DMS114 treated with DMSO at 0.1 percent for 48 hours (cell line): ENCODE data around the gene ZMIZ1.

Experiments
- DNase-seq: peaks from one replicate; lab custom pipeline; 2025; ENCODE audit not compliant: unreplicated experiment; lab: John Stamatoyannopoulos, UW

ZMIZ1 gene

DNA sequence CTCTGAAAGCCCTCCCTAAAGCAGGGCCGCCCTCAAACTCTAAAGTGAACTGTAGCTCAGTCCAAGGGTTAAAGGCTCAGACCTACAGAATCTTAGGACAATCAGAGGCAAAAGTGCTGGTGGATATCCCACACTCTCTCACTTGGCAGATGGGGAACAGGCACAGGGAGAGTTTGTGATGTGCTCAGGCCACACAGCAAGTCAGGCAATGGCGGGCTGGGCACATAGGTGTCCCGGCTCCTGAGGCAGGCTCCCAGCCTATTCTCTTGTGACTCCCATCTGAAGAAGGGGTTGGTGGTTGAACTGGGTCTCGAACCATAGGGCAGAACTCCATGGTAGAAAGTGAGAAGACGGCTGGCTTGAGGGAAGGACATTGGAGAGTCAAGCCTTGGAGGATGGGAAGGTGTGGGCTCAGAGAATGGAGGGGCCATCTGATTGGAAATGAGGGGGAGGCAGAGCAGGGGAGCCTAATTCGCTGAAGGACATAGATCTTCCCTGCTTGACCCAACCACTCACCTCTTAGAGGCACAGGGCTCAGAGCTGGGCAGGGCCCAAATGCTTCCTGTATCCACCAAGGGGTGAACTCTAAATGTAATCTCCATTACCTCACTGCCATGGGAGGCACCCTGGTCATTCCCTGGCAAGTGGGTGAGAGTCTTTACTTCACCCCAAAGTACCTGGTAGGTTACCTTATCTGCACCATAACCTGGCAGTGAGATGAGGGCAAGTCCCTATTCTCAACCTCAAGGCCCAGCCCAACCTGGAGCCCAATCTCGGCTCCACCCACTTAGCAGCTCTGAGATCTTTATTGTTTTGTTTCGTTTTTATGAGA, 4.9 kb upstream of the ZMIZ1 start:
- DNase-seq = no peak

DNA sequence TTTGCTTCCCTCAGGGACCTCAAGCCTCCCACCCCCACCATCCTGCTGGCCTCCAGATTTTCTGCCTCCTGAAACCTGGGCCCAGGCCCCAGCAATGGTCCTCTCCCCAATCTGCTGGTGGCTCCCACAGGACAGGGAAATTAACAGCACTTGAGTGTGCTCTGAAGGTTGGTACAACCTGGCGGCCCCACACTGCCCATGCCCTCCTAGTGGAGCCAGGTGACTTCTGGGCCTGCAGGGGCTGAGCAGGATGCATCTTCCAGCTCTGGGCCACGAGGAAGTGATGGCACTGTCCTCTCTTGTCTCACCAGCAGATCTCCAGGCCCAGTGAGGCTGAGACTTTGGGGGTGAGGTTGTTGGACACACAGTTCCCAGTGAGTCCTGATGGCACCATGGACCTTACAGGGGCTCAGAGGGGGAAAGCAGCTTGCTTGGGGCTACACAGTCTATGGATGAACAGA, 3.6 kb upstream of the ZMIZ1 start:
- no peak for DNase-seq

DNA sequence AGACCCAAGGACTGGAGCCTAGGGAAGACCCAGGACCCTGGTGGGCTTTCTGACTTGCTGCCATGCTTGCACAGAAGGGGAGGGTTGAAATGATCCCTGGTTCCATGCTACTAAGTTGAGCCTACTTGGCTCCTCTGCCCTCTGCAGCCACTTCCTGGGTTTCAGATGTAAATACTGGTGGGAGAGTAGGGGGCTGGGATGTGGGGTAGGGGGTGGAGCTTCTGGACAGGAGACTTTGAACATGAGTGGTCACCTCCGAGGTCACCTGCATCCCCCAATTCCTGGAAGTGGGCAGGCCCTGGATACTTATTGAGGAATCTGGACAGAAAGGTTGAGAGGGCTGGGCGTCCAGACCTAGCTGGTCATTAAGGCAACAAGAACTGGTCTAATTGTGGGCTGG, 2.9 kb upstream of the ZMIZ1 start:
- no peak for DNase-seq

DNA sequence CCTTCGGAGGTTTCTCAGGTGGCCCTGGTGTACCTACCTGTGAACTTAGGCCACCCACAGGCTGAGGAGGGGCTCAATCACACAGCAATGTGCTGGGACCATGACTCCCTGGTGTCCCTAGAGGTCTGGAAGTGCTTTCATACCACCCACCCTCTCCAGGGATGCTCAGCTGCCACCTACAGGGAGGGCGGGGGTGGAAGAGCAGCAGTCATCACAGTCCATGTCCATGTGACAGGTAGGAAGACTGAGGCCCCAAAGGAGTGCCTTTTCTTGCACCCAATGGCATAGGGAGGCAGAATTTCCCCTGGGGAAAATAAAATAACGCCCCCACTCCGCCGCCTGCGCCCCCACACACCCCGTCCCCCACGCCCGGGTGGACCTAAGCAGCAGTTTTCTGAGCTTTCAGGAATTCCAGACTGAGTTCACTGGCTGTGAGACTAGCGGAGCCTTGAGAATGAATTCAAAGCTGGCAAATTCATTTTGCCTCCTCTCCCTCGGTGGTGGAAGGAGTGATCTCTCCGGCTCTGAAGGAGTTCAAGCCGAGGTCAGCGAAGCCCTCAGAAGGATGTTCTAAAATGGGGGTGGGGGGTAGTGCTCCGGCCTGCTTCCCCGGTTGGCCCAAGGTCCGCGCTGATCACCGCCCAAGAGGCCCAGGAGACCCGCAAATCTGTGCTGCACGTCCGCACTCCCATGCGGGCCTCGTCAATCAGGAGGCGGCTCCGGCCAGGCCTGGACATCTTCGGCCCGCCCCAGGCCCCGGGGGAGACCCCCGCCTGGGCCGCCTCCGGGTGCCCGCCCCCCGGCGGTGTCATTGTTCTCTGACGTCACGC, 2.1 kb upstream of the ZMIZ1 start:
- peak; percentile 17 for DNase-seq

DNA sequence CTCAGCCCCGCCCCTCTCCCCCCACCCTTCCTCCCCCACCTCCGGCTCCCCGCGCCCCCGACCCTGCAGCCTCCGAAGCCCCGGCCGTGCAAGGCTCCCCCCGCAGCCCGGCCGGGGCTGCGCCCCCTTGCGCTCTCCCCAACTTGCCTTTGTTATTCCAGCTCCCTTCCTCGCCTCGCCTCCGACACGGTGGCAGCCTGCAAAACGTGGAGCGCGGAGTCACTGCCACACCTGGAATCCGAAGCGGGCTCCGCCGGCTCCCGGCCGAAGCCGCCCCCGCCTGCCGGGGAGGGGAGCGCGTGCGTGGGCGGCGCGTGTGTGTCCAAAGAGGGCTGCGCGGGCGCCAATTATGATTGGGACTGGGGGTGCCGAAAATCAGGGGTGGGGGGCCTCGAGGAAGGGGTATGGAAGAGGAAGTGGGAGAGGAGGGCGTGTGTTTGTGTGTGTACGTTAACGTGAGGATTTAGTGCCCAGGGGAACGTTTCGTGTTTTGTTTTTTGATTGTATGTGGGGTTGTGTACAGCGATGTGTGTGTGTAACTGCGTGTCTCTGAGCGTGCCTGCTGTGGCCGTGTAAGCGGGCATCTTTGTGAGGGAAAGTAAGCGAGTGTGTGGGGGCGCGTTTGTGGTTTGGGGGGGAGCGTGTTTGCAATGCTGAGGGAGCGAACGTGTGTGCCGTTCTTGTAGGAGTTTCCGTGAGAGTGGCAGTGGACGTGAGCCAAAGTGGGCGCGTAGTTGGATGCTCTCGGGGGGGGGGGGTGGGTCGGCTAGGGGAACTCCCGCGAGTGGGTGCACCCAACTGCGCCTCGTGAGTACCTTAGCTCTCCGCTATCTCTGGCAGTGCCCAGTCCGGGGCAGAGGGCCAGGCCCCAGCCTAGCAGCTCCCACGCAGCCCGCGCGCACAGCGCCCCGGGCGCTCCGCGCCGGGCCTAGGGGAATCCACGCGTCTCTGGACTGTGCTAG, 1.2 kb upstream of the ZMIZ1 start:
- peak; percentile 55 for DNase-seq

DNA sequence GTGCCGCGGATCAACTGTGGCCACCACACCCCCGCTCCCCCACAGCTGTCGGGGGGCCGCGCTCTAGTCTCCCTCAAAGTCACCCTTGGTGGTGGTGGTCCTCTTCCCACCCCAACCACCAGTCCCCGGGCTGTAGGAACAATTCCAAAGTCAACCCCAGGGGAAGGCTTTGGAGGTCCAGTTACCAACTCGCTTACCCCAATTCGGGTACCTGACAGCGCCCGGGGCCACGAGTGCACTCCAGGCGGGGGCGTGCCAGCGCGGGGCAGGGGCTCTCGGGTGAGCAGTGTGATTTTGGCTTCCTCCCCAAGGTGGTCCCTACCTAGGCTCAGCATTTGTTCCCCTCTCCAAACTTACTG, 584 bp upstream of the ZMIZ1 start:
- no peak for DNase-seq

GRCh38 chr10:79069325-79070080, 737 bp downstream of the ZMIZ1 start:
- DNase-seq = peak; percentile 28

GRCh38 chr10:79070081-79070605, 1.4 kb downstream of the ZMIZ1 start:
- no peak for DNase-seq

- no peak for DNase-seq
These were observed 2.0 kb downstream of the ZMIZ1 start for GRCh38 chr10:79070606-79071395.

DNA sequence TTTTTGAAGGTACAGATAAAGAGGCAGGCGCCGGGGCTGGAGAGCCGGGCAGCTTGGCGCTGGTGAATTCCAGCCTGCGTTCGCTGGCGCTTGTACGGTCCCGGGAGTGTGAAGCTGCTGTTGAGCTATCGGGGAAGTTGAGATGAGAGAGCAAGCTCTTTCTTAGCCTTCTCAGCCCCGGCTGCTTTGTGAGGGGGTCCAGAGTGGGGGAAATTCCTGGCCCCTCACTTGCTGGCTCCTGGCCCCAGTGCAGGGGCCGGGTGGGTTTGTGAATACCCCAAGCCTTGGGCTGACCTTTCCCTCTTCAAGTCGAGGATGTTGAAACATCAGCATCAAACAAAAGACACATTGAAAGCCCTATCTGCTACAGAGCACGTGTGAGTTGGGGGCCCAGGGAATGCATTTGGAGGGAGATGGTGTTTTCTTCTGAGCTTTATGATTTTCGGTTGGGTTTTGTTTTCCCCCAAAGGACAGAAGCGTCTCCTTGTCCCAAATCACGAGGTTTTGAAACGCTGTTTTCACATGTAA, 2.7 kb downstream of the ZMIZ1 start:
- no peak for DNase-seq

GRCh38 chr10:79072041-79072441, 3.3 kb downstream of the ZMIZ1 start:
- no peak for DNase-seq

DNA sequence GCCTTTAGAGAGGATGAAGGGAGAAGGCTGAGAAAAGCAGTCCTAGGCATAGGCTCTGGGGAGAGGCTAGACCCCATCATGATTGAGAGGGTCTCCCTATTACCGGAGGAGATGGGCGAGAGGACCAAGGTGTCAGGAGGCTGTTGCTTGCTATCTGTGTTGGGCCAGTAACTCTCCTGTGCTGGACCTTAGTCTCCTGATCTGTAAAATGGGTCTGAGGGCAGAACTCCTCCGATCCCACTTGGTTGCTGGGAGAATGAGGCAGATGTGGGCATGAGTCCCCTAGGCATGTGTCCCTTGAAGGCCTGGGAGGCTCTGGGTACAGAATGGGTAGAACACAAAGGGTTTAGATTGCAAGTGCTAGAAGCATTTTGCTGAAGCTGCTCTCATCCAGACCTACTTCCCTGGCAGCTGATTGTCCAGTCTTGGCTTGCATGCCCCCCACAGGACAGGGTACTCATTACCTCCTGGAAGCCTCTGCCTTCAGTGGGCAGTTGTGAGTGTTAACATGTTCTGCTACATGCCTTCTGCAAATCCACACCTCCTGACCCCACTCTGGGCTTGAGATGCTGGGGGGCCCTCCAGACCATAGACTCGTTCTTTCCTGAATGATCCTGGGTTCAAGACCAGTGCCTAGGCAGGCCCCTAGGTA, 4.4 kb downstream of the ZMIZ1 start:
- peak; percentile 4 for DNase-seq

DNA sequence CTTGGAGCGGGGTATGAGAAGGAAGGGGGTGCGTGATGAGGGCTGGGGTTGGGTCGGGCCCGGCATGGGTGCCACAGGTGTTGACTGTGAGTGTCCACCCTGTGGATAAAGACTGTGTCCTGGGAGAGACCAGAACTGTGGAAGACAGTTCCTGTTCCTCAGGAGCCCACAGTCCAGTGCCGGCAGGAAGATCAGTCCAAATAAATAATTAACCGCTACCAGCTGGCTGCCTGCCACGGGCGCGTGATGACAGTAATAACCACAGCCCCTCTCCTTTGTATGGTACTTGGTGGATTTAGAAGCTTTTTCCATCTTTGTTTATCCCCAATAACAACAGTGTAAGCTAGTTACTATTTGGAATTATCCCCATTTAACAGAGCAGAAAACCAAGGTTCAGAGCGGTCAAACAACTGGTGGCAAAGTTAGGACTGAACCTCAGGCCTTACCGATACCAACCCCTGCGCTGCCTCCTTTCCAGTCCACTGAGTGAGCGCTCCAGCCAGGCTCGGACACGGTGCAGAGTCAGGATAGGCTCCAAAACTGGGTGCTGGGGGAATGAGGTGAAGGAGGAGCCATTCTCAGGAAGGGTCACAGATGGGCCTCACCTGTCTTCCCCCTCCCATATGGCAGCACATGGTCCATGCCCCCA, 5.1 kb downstream of the ZMIZ1 start:
- DNase-seq = no peak

DNA sequence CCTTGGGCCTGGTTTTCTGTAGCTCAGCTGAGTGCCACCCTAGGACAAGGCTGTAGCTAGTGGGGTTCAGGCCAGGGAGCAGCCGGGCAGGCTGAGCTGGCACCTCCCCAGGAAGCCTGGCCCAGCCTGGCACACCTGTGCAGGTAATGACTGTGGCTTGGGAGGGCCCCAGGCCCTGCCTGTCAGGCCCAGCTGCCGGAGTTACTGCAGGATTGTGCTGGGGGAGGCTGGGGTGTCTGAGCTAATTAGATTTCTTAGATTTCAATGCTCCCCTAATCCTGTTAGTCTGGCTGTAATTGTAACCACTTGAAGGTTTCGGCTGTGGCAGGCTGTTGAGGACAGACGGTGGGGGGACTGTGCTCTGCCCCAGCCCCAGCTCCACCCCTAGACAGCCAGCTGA, 6.0 kb downstream of the ZMIZ1 start:
- no peak for DNase-seq

GRCh38 chr10:79075418-79075817, 6.7 kb downstream of the ZMIZ1 start:
- DNase-seq = no peak

- no peak for DNase-seq
These were observed 8.9 kb downstream of the ZMIZ1 start for GRCh38 chr10:79077488-79078173.

DNA sequence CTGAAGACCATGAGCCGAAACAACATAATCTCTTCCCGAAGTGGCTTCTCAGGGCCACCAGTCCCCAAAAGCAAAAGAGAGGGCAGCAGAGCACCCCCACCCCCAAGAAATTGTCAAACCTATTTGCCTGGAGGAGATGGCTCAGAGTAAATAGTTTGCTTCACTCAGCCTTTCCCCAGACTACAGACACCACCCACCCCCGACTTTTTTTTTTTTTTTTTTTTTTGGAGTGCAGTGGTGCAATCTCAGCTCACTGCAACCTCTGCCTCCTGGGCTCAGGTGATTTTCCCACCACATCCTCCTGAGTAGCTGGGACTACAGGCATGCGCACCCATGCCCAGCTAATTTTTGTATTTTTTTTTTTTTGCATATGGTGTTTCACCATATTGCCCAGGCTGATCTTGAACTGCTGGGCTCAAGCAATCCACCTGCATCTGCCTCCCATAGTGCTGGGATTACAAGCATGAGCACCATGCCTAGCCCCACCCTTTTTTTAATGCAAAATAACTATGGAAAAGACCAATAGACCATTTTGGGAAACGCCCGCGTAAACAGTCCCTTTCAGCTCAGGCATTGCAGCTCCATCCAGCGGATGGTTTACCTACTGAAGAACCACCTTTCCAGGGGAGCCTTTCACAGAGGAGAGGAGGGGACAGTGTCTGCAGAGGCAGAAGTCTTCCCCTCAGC, 9.7 kb downstream of the ZMIZ1 start:
- DNase-seq = no peak
